GM12878 (cell line): Measurements from ENCODE around the gene RTP5. TPM values are rescaled to one million over a fixed set of nuclear protein-coding genes. Genes with fewer than 3 reads are reported as not detected.

Source experiments
- ATAC-seq: fragments of 200-7000 bp; cut with Tn5 transposase; 3 replicates; pipeline ENCODE4 v1.9.1; 2020; ENCODE audit warnings: mild to moderate bottlenecking, moderate library complexity
- BruUV-seq: library from RNA; stranded (reverse); fragments of 400-500 nt; replicated peaks from 2 replicates; lab custom pipeline; 2021; lab: Mats Ljungman, UMichigan
- CTCF ChIA-PET: fragments of 300-600 bp; sonication (Branson Sonifier 250); formaldehyde crosslinking; extraction: SDS; loops from one replicate; lab custom pipeline; 2021; ENCODE audit warnings: inconsistent platforms; lab: Yijun Ruan, JAX
- POLR2A ChIA-PET: fragments of 350-600 bp; formaldehyde crosslinking; extraction: SDS; loops from one replicate; lab custom pipeline; 2021; ENCODE audit warnings: inconsistent platforms; lab: Charles Lee
- RAD21 ChIA-PET: fragments of 300-600 bp; sonication (Branson Sonifier 250); formaldehyde crosslinking; loops from one replicate; lab custom pipeline; 2023; ENCODE audit warnings: antibody characterized with exemption; ENCODE audit not compliant: unreplicated experiment; lab: Charles Lee
- SMC1A ChIA-PET: fragments of 300-600 bp; sonication (Branson Sonifier 250); formaldehyde crosslinking; loops from one replicate; lab custom pipeline; 2023; ENCODE audit not compliant: unreplicated experiment, uncharacterized antibody; lab: Charles Lee
- DNase-seq: peaks from one replicate; pipeline ENCODE4 v3.0.0-alpha.2; 2011; ENCODE audit warnings: low read depth, low spot score
- FAIRE-seq: peaks from 3 replicates; lab custom pipeline; 2011; peaks lifted over from hg19 to GRCh38; lab: Jason Lieb, UNC
- H2AFZ ChIP-seq: 2 replicates; pipeline ENCODE4 v1.6.0; 2011; ENCODE audit warnings: low read depth, low read length, control low read depth; ENCODE audit not compliant: control insufficient read depth
- H3K27ac ChIP-seq: 2 replicates; pipeline ENCODE4 v1.5.1; 2011; ENCODE audit warnings: control low read depth; ENCODE audit not compliant: control insufficient read depth, insufficient read depth
- H3K27me3 ChIP-seq, 2 experiments: replicated peaks in 1 of 2; 2 replicates each; pipeline versions ENCODE4 v1.6.0 to v1.6.1; 2011; ENCODE audit warnings: low read length in 1 of 2; ENCODE audit not compliant: control insufficient read depth in 2 of 2, insufficient read depth in 2 of 2
- H3K36me3 ChIP-seq, 2 experiments: 2 replicates each; pipeline ENCODE4 v1.5.1; 2011; ENCODE audit warnings: low read length in 1 of 2; ENCODE audit not compliant: control insufficient read depth in 2 of 2, insufficient read depth in 2 of 2
- H3K4me1 ChIP-seq: 2 replicates; pipeline ENCODE4 v1.6.1; 2011; ENCODE audit warnings: mild to moderate bottlenecking, low read length, moderate library complexity, mixed read lengths; ENCODE audit not compliant: control insufficient read depth, insufficient read depth
- H3K4me2 ChIP-seq: 2 replicates; pipeline ENCODE4 v1.6.0; 2011; ENCODE audit warnings: control low read depth; ENCODE audit not compliant: control insufficient read depth, insufficient read depth
- H3K4me3 ChIP-seq: fragments of 200-600 bp; sonication (generic); 2 replicates; pipeline ENCODE4 v1.5.1; 2016
- H3K79me2 ChIP-seq: 2 replicates; pipeline ENCODE4 v1.6.0; 2011; ENCODE audit warnings: low read length; ENCODE audit not compliant: control insufficient read depth, insufficient read depth
- H3K9ac ChIP-seq: 2 replicates; pipeline ENCODE4 v1.8.0; 2011; ENCODE audit warnings: low read length, control low read depth, mixed read lengths; ENCODE audit not compliant: control insufficient read depth, insufficient read depth
- H3K9me3 ChIP-seq: replicated peaks from 3 replicates; pipeline ENCODE4 v1.5.1; 2011; ENCODE audit warnings: mild to moderate bottlenecking, low read length; ENCODE audit not compliant: control insufficient read depth, insufficient read depth
- H4K20me1 ChIP-seq: 2 replicates; pipeline ENCODE4 v1.6.0; 2011; ENCODE audit not compliant: control insufficient read depth, insufficient read depth
- ATF7 ChIP-seq: fragments of 450-650 bp; IDR thresholded peaks from 2 replicates; pipeline ENCODE4 v1.6.1; 2016; ENCODE audit warnings: low read depth, mild to moderate bottlenecking
- CEBPZ ChIP-seq: fragments of 150-350 bp; IDR thresholded peaks from 2 replicates; pipeline ENCODE4 v1.6.1; 2016; ENCODE audit warnings: low read depth, low read length
- EGR1 ChIP-seq, 2 experiments: IDR thresholded peaks; 1 replicate in 1 of 2; 2 replicates in 1 of 2; pipeline ENCODE4 v1.6.1; 2011 to 2012; ENCODE audit warnings: low read depth in 2 of 2, low read length in 2 of 2, borderline replicate concordance in 1 of 2, mild to moderate bottlenecking in 1 of 2, moderate library complexity in 1 of 2
- NFXL1 ChIP-seq: fragments of 450-650 bp; IDR thresholded peaks from 2 replicates; pipeline ENCODE4 v1.6.1; 2017; ENCODE audit warnings: antibody characterized with exemption, mild to moderate bottlenecking, borderline replicate concordance
- SIX5 ChIP-seq: IDR thresholded peaks from 2 replicates; pipeline ENCODE4 v1.6.1; 2011; ENCODE audit warnings: mild to moderate bottlenecking, low read depth, low read length, moderate library complexity; ENCODE audit not compliant: severe bottlenecking
- SPI1 ChIP-seq: IDR thresholded peaks from 2 replicates; pipeline ENCODE4 v1.6.1; 2011; ENCODE audit warnings: low read depth, mild to moderate bottlenecking, low read length, moderate library complexity, borderline replicate concordance; ENCODE audit not compliant: insufficient read depth
- SUPT20H ChIP-seq: IDR thresholded peaks from 2 replicates; pipeline ENCODE4 v1.6.1; 2011; ENCODE audit warnings: low read depth, mild to moderate bottlenecking, low read length, moderate library complexity, borderline replicate concordance; ENCODE audit not compliant: control insufficient read depth
- TBL1XR1 ChIP-seq: IDR thresholded peaks from 2 replicates; pipeline ENCODE4 v1.6.1; 2012; ENCODE audit warnings: low read depth, low read length, improper control_type of control experiment
- YY1 ChIP-seq: IDR thresholded peaks from 2 replicates; pipeline ENCODE4 v1.6.1; 2011; ENCODE audit warnings: low read depth, mild to moderate bottlenecking, low read length
- ZNF207 ChIP-seq: fragments of 450-650 bp; IDR thresholded peaks from 2 replicates; pipeline ENCODE4 v1.6.1; 2014; ENCODE audit warnings: antibody characterized with exemption, mild to moderate bottlenecking, borderline replicate concordance
- WGBS: methylation state at CpG from one replicate; pipeline ENCODE4 v1.1.6; 2016; ENCODE audit warnings: low lambda C conversion rate; ENCODE audit not compliant: insufficient replicate concordance, insufficient coverage; ENCODE audit errors: missing lambda C conversion rate; 5-methylcytosine and 5-hydroxymethylcytosine counted together
- in situ Hi-C: fragments of 300-500 bp; cut with MboI; formaldehyde crosslinking; loops from 9 replicates; pipeline ENCODE4 v1.14.3; 2018; ENCODE audit warnings: mixed read lengths
- intact Hi-C: fragments of 100-400 bp; cut with micrococcal nuclease; formaldehyde crosslinking; loops from one replicate; pipeline ENCODE4 v1.14.2; 2022; ENCODE audit not compliant: unreplicated experiment
- polyA plus RNA-seq, 11 experiments: library from polyadenylated mRNA; depleted of rRNA in 4 of 11; unstranded in 6 of 11; stranded (reverse) in 5 of 11; fragments of >200 nt; fragmentation: Nextera tagmentation in 4 of 11; fragmentation: Illumina TruSeq in 1 of 11; extraction: Ambion mirVana in 4 of 11; extraction: Trizol in 1 of 11; gene quantifications; 1 replicate in 1 of 11; 2 replicates in 10 of 11; pipeline versions ENCODE4 v1.2.1 to v1.2.3, GENCODE V29; 2011 to 2016; ENCODE audit warnings: inconsistent platforms in 2 of 11, missing spikeins in 2 of 11, low read depth in 1 of 11
- total RNA-seq, 4 experiments: library from RNA; depleted of rRNA in 3 of 4; stranded (reverse); fragments of >200 nt in 3 of 4; fragmentation: Illumina TruSeq in 1 of 4; extraction: Trizol in 1 of 4; gene quantifications; 2 replicates each; pipeline versions ENCODE4 v1.2.1 to v1.2.3, GENCODE V29; 2013 to 2021
- TF ChIP-seq, protein P1 (sequence below): fragments of 450-650 bp; IDR thresholded peaks from 2 replicates; pipeline ENCODE4 v1.6.1; 2018; ENCODE audit warnings: mild to moderate bottlenecking, low read depth, moderate library complexity; ENCODE audit not compliant: partially characterized antibody
- TF ChIP-seq, protein P2 (sequence below): fragments of 450-650 bp; IDR thresholded peaks from 2 replicates; pipeline ENCODE4 v1.6.1; 2016; ENCODE audit warnings: mild to moderate bottlenecking
- TF ChIP-seq, protein P3 (sequence below): IDR thresholded peaks from 2 replicates; pipeline ENCODE4 v1.6.1; 2012; ENCODE audit warnings: low read depth, low read length, improper control_type of control experiment

Gene RTP5
- total and polyA plus RNA-seq, 10 of the 15 experiments (the other 5 are each of a cell fraction or from before 2014, with no cell fraction given): 0.05 TPM; not detected in 9

- no TSS peak for BruUV-seq
- no peak overlapping the region for H2AFZ ChIP-seq
- ATAC-seq (no peak), DNase-seq (no peak), FAIRE-seq (no peak)
- in situ Hi-C loops: no loop called here
- ChIA-PET POLR2A (no interaction called here), CTCF (no interaction called here), SMC1A (no interaction called here), RAD21 (no interaction called here)
- no peak overlapping the region for H3K27ac ChIP-seq
- no peak overlapping the region for H3K4me2 ChIP-seq
- intact Hi-C loops: no loop called here
- H3K36me3 ChIP-seq: no peaks in the 10 kb centered on the region; a peak in 1 of 4 replicates
- H4K20me1 ChIP-seq: no peaks in the 10 kb centered on the region
- H3K27me3 ChIP-seq: no peaks in the 10 kb centered on the region
- H3K9me3 ChIP-seq: no peaks in the 10 kb centered on the region; the same call in 2 of the 3 replicates
- 83% methylated on average over 18 of the region's 19 CpGs for WGBS
- H3K4me3 ChIP-seq: no peak overlapping the region
- no peaks in the 10 kb centered on the region for H3K79me2 ChIP-seq
- no peaks in the 10 kb centered on the region for H3K4me1 ChIP-seq
- no peak overlapping the region for H3K9ac ChIP-seq
- TF ChIP-seq, protein P1, sequence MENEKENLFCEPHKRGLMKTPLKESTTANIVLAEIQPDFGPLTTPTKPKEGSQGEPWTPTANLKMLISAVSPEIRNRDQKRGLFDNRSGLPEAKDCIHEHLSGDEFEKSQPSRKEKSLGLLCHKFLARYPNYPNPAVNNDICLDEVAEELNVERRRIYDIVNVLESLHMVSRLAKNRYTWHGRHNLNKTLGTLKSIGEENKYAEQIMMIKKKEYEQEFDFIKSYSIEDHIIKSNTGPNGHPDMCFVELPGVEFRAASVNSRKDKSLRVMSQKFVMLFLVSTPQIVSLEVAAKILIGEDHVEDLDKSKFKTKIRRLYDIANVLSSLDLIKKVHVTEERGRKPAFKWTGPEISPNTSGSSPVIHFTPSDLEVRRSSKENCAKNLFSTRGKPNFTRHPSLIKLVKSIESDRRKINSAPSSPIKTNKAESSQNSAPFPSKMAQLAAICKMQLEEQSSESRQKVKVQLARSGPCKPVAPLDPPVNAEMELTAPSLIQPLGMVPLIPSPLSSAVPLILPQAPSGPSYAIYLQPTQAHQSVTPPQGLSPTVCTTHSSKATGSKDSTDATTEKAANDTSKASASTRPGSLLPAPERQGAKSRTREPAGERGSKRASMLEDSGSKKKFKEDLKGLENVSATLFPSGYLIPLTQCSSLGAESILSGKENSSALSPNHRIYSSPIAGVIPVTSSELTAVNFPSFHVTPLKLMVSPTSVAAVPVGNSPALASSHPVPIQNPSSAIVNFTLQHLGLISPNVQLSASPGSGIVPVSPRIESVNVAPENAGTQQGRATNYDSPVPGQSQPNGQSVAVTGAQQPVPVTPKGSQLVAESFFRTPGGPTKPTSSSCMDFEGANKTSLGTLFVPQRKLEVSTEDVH: no peak
- no peak for TF ChIP-seq EGR1 (IDR thresholded peaks at IDR 0.05; ENCODE audit: borderline replicate concordance in 1 of 2, low read depth in 2 of 2, low read length in 2 of 2)
- no peak for TF ChIP-seq SIX5
- no peak for TF ChIP-seq ATF7
- no peak for TF ChIP-seq CEBPZ
- TF ChIP-seq ZNF207: no peak
- no peak for TF ChIP-seq TBL1XR1
- TF ChIP-seq SPI1: no peak
- TF ChIP-seq, protein P2, sequence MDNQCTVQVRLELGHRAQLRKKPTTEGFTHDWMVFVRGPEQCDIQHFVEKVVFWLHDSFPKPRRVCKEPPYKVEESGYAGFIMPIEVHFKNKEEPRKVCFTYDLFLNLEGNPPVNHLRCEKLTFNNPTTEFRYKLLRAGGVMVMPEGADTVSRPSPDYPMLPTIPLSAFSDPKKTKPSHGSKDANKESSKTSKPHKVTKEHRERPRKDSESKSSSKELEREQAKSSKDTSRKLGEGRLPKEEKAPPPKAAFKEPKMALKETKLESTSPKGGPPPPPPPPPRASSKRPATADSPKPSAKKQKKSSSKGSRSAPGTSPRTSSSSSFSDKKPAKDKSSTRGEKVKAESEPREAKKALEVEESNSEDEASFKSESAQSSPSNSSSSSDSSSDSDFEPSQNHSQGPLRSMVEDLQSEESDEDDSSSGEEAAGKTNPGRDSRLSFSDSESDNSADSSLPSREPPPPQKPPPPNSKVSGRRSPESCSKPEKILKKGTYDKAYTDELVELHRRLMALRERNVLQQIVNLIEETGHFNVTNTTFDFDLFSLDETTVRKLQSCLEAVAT: no peak
- no peak for TF ChIP-seq SUPT20H
- TF ChIP-seq YY1: no peak
- TF ChIP-seq NFXL1: no peak
- TF ChIP-seq, protein P3, sequence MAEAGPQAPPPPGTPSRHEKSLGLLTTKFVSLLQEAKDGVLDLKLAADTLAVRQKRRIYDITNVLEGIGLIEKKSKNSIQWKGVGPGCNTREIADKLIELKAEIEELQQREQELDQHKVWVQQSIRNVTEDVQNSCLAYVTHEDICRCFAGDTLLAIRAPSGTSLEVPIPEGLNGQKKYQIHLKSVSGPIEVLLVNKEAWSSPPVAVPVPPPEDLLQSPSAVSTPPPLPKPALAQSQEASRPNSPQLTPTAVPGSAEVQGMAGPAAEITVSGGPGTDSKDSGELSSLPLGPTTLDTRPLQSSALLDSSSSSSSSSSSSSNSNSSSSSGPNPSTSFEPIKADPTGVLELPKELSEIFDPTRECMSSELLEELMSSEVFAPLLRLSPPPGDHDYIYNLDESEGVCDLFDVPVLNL: no peak
Observed at GRCh38 chr2:241904011-241904718, 34.6 kb downstream of the RTP5 start.
